Lung (tissue), 12 donors: Measurements from ENCODE around the gene ZNF236. TPM values are rescaled to one million over a fixed set of nuclear protein-coding genes. Genes with fewer than 3 reads are reported as not detected.

Experiments
- ATAC-seq: fragments of 200-7000 bp; cut with Tn5 transposase; one replicate; pipeline ENCODE4 v1.9.1; 2020; ENCODE audit warnings: moderate number of reproducible peaks; ENCODE audit not compliant: insufficient read depth, low FRiP score
- DNase-seq, 3 donors: peaks; one replicate each; pipeline ENCODE4 v3.0.0-alpha.2; 2013 to 2017
- H3K27ac ChIP-seq, 2 donors: one replicate each; pipeline ENCODE4 v1.5.1; 2013; ENCODE audit warnings: mild to moderate bottlenecking in 2 of 2, moderate library complexity in 2 of 2, control low read depth in 1 of 2, inconsistent platforms in 1 of 2, low read depth in 1 of 2, low read length in 1 of 2
- H3K27me3 ChIP-seq, 3 donors: one replicate each; pipeline ENCODE4 v1.5.1; 2013; ENCODE audit warnings: low read length in 2 of 3; ENCODE audit not compliant: control insufficient read depth in 3 of 3, insufficient read depth in 3 of 3
- H3K36me3 ChIP-seq, 4 donors: one replicate each; pipeline ENCODE4 v1.5.1; 2013; ENCODE audit warnings: low read length in 4 of 4, mild to moderate bottlenecking in 1 of 4, moderate library complexity in 1 of 4; ENCODE audit not compliant: control insufficient read depth in 4 of 4, insufficient read depth in 4 of 4
- H3K4me1 ChIP-seq, 5 donors: one replicate each; pipeline ENCODE4 v1.5.1; 2013; ENCODE audit warnings: low read length in 5 of 5, mild to moderate bottlenecking in 2 of 5, moderate library complexity in 1 of 5; ENCODE audit not compliant: control insufficient read depth in 5 of 5, insufficient read depth in 5 of 5
- H3K4me3 ChIP-seq: one replicate; pipeline ENCODE4 v1.5.1; 2013; ENCODE audit warnings: mild to moderate bottlenecking, control low read depth, moderate library complexity
- H3K9ac ChIP-seq, 2 donors: one replicate each; pipeline ENCODE4 v1.5.1; 2013; ENCODE audit warnings: low read length in 2 of 2, control low read depth in 1 of 2; ENCODE audit not compliant: insufficient read depth in 1 of 2
- H3K9me3 ChIP-seq, 4 donors: one replicate each; pipeline ENCODE4 v1.5.1; 2013; ENCODE audit warnings: low read length in 3 of 4, mild to moderate bottlenecking in 1 of 4, moderate library complexity in 1 of 4; ENCODE audit not compliant: control insufficient read depth in 4 of 4, insufficient read depth in 3 of 4
- CTCF ChIP-seq: IDR thresholded peaks from 2 replicates; pipeline ENCODE4 v1.5.1; 2012; ENCODE audit warnings: mild to moderate bottlenecking; ENCODE audit errors: control extremely low read depth, extremely low read depth
- WGBS, 2 donors: extraction: QIAGEN DNeasy Blood & Tissue Kit; methylation state at CpG; one replicate each; pipeline ENCODE4 v1.1.7; 2013; 5-methylcytosine and 5-hydroxymethylcytosine counted together
- polyA plus RNA-seq, 2 donors: library from polyadenylated mRNA; stranded (reverse); fragments of 200-250 nt; gene quantifications; one replicate each; pipeline ENCODE4 v1.2.1, GENCODE V29; 2013
- total RNA-seq, 2 donors: library from RNA; depleted of rRNA in 1 of 2; stranded (reverse); fragments of >200 nt in 1 of 2; gene quantifications; one replicate each; pipeline ENCODE4 v1.2.1, GENCODE V29; 2014 to 2021
- donor health status: control.
- donor health status: control.
- donor health status: Bipolar disorder and iron deficiency.
- donor health status: healthy.
- donor health status: DM: yes; HTN: yes; CAD: no.

ZNF236 gene
- total and polyA plus RNA-seq, 4 donors: 2.4 to 23.1 (median 8.8) TPM

GRCh38 chr18:76785872-76786271 is 36.5 kb upstream of the ZNF236 start:
- Histone ChIP-seq H3K27me3 (peaks cover 2 to 4% (median 2%) of the 10 kb centered on the region in 3 donors), H3K4me3 (no peak overlapping the region), H3K9ac (no peak overlapping the region), H3K27ac (no peak overlapping the region), H3K36me3 (no peaks in the 10 kb centered on the region), H3K9me3 (peaks cover 0 to 8% (median 0%) of the 10 kb centered on the region in 4 donors), H3K4me1 (peaks cover 0 to 3% (median 0%) of the 10 kb centered on the region in 5 donors)
- no peak for TF ChIP-seq CTCF
- WGBS, 2 donors: 88 to 93% methylated on average over 6 of the region's 6 CpGs
- no peak for ATAC-seq
- DNase-seq: no peak

GRCh38 chr18:76788571-76789317 is 33.6 kb upstream of the ZNF236 start:
- H3K27me3 ChIP-seq: peaks cover 2 to 4% (median 2%) of the 10 kb centered on the region in 3 donors
- WGBS, 2 donors: 90 to 94% methylated on average over 33 to 36 of the region's 36 CpGs
- no peak overlapping the region for H3K27ac ChIP-seq
- TF ChIP-seq CTCF: no peak
- H3K9ac ChIP-seq: no peak overlapping the region
- DNase-seq (no peak), ATAC-seq (no peak)
- H3K4me3 ChIP-seq: no peak overlapping the region
- peaks cover 0 to 15% (median 0%) of the 10 kb centered on the region in 4 donors for H3K9me3 ChIP-seq
- H3K36me3 ChIP-seq: no peaks in the 10 kb centered on the region
- peaks cover 0 to 3% (median 0%) of the 10 kb centered on the region in 5 donors for H3K4me1 ChIP-seq

- H3K27ac ChIP-seq: no peak overlapping the region
- DNase-seq (no peak), ATAC-seq (no peak)
- peaks cover 0 to 15% (median 0%) of the 10 kb centered on the region in 4 donors for H3K9me3 ChIP-seq
- no peak for TF ChIP-seq CTCF
- H3K36me3 ChIP-seq: no peaks in the 10 kb centered on the region
- H3K27me3 ChIP-seq: no peaks in the 10 kb centered on the region
- no peak overlapping the region for H3K9ac ChIP-seq
- 91 to 94% methylated on average over 12 of the region's 12 CpGs for WGBS, 2 donors
- H3K4me3 ChIP-seq: no peak overlapping the region
- H3K4me1 ChIP-seq: peaks cover 0 to 3% (median 0%) of the 10 kb centered on the region in 5 donors
Measured at GRCh38 chr18:76791106-76791505, 31.3 kb upstream of the ZNF236 start.

- WGBS, 2 donors: 78 to 88% methylated on average over 5 of the region's 5 CpGs
- ATAC-seq (no peak), DNase-seq (no peak)
- Histone ChIP-seq H3K9me3 (peaks cover 0 to 15% (median 0%) of the 10 kb centered on the region in 4 donors), H3K27ac (no peak overlapping the region), H3K27me3 (no peaks in the 10 kb centered on the region), H3K9ac (no peak overlapping the region), H3K4me1 (peaks cover 0 to 3% (median 0%) of the 10 kb centered on the region in 5 donors), H3K4me3 (no peak overlapping the region), H3K36me3 (no peaks in the 10 kb centered on the region)
- TF ChIP-seq CTCF: no peak
Measured at GRCh38 chr18:76791642-76792041, 30.7 kb upstream of the ZNF236 start.
